HG03558 (cell line): ENCODE measurements around the gene ARPC1B.
"Not testable (repeated sequence)": the region's sequence is repeated elsewhere in the genome, so short reads cannot be mapped to it uniquely, and the experiment has no call there.

Source experiments
- ATAC-seq: cut with Tn5 transposase; IDR thresholded peaks from one replicate; pipeline ENCODE4 v1.9.1; 2021; ENCODE audit warnings: moderate number of reproducible peaks; ENCODE audit not compliant: unreplicated experiment; ENCODE audit errors: extremely low read depth

ARPC1B gene

DNA sequence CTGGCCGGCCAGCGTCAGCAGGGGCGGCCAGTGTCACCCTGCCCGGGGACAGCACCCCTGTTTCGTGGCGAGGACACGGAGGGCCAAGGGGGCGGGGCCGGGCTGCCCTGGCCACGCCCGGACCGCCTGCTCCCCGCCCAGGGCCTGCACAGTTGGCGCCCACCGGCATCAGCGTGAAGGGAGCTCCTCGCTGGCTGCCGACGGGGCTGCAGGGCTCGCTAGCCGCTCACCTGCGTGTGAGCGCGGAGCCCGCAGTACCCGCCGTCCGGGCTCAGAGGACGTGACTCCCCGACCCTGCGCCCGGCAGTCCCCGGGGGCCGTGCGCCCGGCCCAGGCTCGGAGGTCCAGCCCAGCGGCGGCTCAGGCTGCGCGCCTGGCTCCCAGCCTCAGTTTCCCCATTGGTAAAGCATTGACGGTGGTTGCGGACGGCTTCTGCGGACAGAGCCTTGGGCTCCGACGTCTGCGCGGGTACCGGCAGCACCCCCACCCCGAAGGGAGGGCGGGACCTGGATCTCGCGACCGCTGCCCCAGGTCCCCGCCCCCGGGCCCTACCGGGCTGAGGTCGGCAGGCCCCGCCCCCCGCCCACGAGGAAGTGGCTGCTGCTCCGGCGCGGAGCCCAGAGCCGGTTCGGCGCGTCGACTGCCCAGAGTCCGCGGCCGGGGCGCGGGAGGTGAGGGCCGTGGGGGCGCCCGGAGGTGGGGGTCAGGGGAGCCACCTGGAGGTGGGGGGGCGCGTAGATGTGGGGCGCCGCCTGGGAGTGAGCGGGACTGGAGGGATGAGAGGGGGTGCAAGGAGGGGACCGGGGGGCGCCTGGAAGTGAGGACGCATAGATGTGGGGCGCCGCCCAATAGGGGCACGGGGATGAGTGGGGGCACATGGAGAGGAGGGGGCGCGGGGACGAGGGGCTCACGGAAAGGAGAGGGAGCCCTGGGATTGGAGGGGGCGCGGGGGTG lies at the start of gene ARPC1B:
Gene ARPC1B, plus strand, starts transcription at position 620 of the 954 bp plus-strand sequence. CDS start 10,985 bp downstream, outside the sequence.
- no peak for ATAC-seq

DNA sequence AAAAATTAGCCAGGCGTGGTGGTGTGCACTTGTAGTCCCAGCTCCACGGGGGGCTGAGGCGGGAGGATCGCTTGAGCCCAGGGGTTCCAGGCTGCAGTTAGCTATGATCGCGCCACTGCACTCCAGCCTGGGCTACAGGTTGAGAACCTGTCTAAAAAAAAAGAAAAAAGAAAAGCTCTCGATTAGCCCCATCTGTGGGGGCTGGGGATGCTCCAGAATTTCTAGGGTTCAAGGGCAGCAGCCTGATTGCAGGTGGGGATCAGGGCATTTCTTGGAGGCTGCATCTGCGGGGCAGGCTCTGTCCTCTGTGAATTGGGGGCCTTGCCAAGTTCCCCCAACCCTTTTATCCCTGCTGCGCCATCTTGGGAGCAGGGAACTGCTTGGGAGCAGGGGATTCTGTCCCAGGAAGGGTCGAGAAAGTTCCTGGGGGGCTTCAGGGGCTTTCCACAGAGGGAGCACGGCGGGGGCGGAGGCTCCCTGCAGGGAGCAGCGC lies 49.5 kb upstream of the ARPC1B start:
- no peak for ATAC-seq

DNA sequence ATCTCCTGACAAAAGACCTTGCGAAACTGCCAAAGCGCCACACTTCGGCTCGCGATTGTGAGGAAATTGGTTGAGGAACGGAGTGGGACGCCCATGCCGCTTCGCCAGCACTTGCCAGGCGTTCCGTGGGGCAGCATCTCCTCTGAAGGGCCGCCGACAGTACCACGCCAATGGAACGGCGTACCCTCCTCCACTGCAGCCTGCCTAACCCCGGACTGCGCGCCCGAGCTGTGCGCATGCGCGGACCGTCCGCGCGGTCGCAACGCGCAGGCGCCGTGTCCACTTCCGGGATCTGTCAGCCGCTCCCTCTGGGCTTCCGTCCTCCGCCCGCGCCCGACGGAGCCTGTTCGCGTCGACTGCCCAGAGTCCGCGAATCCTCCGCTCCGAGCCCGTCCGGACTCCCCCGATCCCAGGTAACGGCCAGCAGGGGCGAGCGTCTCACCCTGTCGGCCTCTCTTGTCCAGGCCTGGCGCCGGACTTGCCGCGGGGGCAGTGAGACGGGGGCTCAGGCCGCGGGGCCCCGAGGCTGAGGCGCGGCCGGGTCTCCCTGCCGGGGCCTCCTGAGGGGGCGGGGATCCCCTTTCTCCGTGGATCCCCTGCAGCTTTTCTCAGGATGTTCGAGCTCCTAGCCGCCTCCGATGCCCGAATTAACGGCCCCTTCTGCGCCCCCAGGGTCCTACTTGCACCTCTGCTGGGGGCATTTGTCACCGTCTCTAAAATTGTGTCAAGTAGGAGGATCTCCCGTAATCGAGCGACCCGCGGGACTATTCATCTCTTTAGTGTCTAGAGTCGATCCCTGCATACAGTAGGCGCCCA lies 48.7 kb upstream of the ARPC1B start, which contains the start of gene ARPC1A:
Gene ARPC1A, plus strand, starts transcription at position 307 of the 816 bp plus-strand sequence. CDS start 7,456 bp downstream, outside the sequence.
- ATAC-seq, result peak; percentile 82

DNA sequence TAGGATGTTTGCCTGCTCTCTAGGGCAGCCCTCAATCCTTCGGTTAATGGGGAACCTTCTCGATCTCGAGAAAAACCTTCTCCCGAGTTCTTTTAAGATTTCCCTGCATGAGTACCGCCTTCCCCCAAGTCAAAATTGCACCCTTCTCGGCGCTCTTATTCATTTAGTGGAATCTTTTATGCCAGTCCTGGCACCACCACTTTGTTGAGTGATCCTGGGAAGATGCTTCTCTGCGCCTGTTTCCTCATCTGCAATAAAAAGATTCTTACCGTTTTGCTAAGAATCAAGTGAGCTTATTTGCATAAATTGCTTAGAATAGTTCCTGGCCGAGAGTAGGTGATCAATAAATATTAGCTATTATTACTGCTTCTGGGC lies 48.1 kb upstream of the ARPC1B start:
- ATAC-seq, result no peak

DNA sequence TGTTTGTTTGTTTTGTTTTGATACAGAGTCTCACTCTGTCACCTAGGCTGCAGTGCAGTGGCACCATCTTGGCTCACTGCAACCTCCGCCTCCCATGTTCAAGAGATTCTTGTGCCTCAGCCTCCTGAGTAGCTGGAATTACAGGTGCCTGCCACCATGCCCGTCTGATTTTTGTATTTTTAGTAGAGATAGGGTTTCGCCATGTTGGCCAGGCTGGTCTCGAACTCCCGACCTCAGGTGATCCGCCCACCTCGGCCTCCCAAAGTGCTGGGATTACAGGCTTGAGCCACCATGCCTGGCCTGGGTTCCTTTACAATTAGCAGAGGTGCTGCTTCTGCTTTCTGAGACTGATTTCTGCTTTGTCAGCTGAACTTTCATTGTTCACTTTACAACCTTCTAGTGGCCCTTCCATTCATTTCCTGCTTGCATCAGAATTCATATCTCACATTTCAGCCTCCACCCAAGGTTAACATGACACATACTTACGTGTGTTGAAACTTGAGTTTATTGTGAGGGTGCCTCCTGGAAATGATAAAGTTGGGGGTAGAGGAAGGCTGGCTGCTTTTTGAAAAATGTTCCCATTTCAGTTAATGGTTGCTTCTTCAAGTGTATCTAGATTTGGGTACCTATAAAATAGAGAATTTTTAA lies 44.1 kb upstream of the ARPC1B start:
- ATAC-seq, result not testable (repeated sequence)

DNA sequence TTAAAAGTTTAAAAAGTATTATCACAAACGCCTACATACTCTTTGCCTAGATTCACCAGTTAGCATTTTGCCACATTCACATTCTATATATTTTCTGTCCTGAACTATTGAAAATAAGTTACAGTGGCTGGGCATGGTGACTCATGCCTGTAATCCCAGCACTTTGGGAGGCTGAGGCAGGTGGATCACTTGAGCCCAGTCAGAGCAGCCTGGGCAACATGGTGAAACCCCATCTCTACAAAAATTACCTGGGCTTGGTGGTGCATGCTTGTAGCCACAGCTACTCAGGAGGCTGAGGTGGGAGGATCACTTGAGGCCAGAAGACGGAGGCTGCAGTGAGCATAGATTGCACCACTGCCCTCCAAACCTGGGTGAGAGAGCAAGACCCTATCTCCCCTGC lies 43.5 kb upstream of the ARPC1B start:
- no peak for ATAC-seq

DNA sequence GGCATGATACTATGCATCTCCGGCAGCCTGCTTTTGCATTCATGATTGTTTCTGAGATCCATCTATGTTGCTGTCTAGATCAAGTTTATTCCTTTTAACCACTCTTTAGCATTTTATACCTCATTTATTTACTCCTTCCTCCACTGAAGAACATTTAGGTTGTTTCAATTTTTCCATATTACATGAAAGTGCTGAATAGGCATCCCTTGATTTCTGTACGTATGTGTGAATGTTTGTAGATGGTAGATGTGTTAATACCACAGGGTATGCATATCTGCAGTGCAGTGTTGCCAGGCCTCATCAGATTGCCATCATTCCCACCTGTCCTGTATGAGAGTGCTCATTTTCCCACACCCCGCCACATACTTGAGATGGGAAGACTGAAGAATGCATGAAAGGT lies 34.9 kb upstream of the ARPC1B start:
- ATAC-seq, result no peak

DNA sequence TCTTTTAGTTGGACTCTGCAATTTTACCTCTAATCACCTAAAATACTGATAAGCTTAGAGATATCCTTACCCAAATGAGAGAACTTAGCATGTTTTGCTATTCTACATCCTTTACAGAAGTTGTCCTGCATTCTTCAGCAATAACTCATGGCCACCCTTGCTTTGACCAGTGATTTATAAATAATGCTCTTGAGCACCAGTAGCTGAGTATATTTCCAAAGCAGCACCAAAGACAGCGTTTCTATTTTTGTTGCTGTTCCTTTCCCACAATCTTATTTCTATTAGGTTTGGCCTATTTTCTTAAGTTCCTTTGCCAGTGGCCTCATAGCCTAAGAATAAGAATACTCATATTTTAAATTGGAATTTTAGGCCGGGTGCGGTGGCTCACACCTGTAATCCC lies 33.9 kb upstream of the ARPC1B start:
- no peak for ATAC-seq

DNA sequence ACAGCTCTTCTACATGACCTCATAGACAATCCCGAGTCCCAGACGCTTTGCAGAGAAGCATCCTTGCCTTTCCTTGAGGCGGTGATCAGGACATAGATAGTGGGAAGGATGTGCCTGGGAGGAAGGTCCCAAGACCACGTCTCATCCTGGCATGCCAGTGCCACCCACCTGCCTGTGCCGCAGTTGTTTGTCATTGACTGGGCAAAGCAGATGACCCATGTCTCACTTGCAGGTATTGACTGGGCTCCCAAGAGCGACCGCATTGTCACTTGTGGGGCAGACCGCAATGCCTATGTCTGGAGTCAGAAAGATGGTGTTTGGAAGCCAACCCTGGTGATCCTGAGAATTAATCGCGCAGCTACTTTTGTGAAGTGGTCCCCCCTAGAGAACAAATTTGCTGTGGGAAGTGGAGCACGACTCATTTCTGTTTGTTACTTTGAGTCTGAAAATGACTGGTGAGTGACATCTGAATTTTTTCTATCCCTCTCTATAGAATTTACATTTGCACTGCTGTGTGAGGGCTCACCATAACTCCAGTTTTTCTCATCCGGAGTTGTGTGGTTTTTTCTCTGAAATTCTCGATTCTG lies 30.4 kb upstream of the ARPC1B start:
- no peak for ATAC-seq

DNA sequence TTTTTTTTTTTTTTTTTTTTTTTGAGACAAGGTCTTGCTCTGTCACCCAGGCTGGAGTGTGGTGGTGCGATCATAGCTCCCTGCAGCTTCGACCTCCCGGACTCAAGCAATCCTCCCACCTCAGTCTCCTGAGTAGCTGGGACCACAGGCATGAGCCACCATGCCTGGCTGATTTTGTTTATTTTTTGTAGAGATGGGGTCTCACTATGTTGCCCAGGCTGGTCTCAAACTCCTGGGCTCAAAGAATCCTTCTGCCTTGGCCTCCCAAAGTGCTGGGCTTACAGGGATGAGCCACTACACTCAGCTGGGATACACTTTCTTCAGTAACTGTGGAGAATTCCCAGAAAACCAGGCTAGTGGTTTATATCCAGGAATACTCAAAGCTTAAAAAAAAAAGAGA lies 23.9 kb upstream of the ARPC1B start:
- not testable (repeated sequence) for ATAC-seq

DNA sequence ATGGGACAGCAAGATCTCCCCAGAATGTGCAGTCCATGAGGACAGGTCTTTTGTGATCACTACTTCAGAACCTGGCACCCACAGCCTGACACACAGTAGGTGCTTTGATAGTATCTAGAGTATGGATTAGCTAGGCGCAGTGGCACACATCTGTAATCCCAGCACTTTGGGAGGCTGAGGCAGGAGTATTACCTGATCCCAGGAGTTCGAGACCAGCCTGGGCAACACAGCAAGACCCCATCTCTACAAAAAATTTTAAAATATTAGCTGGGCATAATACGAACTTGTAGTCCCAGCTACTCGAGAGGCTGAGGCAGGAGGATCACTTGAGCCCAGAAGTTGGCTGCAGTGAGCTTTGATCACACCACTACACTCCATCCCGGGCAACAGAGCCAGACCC lies 22.3 kb upstream of the ARPC1B start:
- no peak for ATAC-seq

DNA sequence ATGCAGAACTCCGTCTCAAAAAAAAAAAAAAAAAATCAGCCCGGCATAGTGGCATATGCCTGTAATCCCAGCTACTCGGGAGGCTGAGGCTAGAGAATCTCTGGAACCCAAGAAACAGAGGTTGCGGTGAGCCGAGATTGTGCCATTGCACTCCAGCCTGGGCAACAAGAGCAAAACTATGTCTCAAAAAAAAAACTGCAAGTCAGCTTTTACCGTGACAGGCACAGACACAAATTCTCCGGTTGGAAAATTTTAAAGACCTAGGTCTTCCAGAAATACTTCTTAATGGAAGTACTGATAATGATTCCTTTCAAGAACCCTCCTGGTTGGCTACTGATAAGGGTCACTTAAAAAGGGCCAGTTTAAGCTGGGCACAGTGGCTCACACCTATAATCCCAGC lies 19.4 kb upstream of the ARPC1B start:
- no peak for ATAC-seq

DNA sequence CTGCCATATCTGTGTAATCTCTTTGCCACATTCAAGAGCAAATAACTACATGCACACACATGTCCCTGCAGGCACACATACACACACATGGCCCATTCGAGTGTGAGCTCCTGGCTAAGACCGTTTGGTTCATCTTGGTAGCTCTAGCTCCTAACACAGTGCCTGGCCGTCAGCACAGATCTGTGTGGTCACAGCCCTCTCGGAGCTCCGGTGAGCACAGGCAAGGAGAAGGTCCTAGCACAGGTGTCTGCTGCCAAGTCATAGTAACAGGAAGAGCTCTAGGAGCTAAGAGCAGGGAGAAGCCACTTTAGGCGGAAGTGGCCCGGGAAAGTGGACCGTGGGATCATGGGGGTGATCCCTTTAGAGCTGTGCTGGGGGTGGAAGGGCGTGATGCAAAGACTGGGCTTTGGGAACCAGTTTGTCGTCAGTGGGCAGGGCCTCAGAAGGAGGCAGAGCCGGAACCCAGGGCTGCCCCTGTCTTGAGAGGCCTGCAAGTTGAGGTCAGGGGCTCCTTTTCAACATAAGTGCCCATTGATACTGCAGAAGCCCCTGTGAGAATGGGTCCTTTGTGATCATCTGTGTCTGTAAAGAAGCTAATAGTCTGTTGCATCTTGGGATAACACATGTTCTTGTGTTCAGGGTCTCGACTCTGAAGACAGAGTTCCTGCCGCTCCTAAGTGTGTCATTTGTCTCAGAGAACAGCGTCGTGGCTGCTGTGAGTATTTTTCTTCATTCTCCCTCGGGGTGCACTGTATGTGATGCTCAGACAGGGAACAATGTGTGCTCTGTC lies 16.6 kb upstream of the ARPC1B start:
- no peak for ATAC-seq

DNA sequence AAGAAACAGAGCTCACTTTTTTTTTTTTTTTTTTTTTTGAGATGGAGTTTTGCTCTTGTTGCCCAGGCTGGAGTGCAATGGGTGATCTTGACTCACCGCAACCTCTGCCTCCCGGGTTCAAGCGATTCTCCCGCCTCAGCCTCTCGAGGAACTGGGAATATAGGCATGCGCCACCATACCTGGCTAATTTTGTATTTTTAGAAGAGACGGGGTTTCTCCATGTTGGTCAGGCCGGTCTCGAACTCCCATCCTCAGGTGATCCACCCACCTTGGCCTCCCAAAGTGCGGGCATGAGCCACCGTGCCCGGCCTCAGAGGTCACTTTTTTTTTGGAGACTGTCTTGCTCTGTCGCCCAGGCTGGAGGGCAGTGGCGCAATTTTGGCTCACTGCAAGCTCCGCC lies 16.0 kb upstream of the ARPC1B start:
- ATAC-seq, result not testable (repeated sequence)

DNA sequence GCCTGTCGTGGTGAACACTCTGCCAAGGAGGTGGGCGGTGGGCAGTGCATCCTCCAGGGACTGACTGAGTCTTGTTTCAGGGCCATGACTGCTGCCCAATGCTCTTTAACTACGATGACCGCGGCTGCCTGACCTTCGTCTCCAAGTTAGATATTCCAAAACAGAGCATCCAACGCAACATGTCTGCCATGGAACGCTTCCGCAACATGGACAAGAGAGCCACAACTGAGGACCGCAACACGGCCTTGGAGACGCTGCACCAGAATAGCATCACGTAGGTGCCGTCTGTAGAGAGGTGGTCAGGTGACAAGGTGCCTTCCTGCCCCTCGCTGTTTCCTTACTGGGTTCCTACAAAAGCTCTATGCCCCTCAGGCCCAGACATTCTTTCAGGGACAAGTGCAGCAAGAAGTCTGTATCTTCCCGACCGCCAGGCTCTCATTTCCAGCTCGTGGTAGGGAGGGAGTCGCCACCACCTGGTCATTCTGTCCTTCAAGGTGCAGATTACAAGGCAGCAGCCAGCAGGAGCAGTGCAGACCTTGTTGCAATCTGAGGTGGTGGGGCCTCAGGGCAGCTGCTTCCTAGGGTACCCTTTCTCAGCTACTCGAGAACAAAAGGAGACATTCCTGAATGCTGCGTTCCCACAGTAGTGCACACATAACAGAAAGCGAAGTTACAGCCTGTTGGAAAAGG lies 14.9 kb upstream of the ARPC1B start:
- ATAC-seq, result no peak

DNA sequence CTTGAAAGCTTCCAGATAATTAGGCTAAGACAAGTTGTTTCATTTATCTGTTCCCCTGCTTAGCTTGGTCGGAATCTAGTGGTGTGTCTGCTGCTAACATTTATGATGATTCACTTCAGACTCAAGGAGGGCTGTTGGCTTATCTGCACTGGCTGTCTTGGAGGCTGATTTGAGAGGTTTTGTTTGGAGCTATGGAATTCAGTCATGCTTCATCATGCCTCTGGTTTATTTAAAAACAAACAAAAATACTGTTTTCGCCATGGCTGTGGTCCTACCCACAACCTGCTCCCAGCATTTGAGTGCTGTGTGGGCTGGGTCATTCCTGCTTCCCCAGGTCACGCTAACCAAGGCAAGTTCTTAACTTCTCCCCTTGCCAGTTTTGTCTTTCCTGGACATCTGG lies 11.7 kb upstream of the ARPC1B start:
- no peak for ATAC-seq

DNA sequence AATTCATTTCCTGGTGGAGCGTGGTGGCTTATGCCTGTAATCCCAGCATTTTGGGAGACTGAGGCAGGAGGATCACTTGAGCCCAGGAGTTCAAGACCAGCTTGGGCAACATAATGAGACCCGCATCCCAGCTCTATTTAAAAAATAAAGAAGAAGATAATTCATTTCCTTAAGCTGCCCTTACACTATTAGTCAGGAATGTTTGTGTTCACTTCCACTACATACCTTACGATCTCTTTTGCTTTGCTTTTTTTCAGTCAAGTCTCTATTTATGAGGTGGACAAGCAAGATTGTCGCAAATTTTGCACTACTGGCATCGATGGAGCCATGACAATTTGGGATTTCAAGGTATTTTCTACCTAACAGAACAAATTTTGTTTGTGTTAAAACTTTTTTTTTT lies 11.2 kb upstream of the ARPC1B start:
- ATAC-seq, result no peak

DNA sequence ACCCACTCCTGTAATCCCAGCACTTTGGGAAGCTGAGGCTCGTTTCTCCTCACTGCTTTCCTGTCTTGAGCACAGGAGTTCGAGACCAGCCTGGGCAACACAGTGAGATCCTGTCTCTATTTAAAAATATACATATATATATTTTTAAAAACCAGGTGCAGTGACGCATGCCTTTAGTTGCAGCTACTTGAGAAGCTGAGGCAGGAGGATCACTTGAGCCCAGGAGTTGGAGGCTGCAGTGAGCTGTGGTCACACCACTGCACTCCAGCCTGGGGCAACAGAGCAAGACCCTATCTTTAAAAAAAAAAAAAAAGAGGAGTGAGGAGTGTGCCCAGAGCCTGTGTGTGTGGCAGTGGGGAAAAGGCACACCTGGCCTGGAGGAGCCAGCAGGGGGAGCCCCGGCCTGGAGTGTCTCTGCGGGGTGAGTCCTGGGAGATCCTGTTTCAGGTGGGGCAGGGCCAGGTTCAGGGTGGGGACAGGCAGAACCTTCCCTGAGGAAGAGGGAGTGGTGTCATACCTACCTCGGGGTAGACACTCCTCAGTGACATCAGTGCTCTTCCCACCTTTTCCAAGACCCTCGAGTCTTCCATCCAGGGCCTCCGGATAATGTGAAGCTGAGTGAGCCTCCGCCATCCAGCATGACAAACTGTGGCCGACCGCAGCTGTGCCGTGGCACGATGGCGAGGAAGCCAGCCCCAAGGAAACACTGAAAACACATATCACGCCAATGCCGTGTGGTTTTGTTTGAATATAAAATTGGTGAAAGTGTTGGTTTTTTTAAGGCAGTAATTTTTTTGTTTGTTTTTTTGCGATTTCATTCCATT lies 9.0 kb upstream of the ARPC1B start:
- ATAC-seq, result no peak
